Trophoblast cell (in vitro differentiated cells and primary cell): Measurements from ENCODE around the gene HS3ST3A1.

ENCODE experiments used
- DNase-seq, 2 donors: peaks; one replicate each; pipeline ENCODE4 v3.0.0-alpha.2; 2016
- H2AFZ ChIP-seq: 2 replicates; pipeline ENCODE4 v1.6.1; 2013; ENCODE audit warnings: low read length, moderate library complexity, mild to moderate bottlenecking; ENCODE audit not compliant: insufficient read depth, poor library complexity
- H2AK5ac ChIP-seq: 2 replicates; pipeline ENCODE4 v1.6.1; 2013; ENCODE audit warnings: mild to moderate bottlenecking, low read length
- H2BK120ac ChIP-seq: 2 replicates; pipeline ENCODE4 v1.6.1; 2013; ENCODE audit warnings: low read length, mild to moderate bottlenecking, moderate library complexity; ENCODE audit not compliant: insufficient read depth, poor library complexity
- H2BK12ac ChIP-seq: 2 replicates; pipeline ENCODE4 v1.6.1; 2013; ENCODE audit warnings: mild to moderate bottlenecking, low read length, moderate library complexity
- H2BK5ac ChIP-seq: 2 replicates; pipeline ENCODE4 v1.6.1; 2013; ENCODE audit warnings: low read length, low read depth, moderate library complexity, mild to moderate bottlenecking; ENCODE audit not compliant: poor library complexity
- H3K14ac ChIP-seq: 2 replicates; pipeline ENCODE4 v1.6.1; 2013; ENCODE audit warnings: mild to moderate bottlenecking, low read length
- H3K18ac ChIP-seq: 2 replicates; pipeline ENCODE4 v1.6.1; 2013; ENCODE audit warnings: mild to moderate bottlenecking, low read length
- H3K23ac ChIP-seq: 2 replicates; pipeline ENCODE4 v1.6.1; 2013; ENCODE audit warnings: low read length
- H3K27ac ChIP-seq: 2 replicates; pipeline ENCODE4 v1.5.1; 2013; ENCODE audit warnings: low read depth, mild to moderate bottlenecking, inconsistent platforms, low read length, moderate library complexity
- H3K27me3 ChIP-seq: 2 replicates; pipeline ENCODE4 v1.6.1; 2013; ENCODE audit warnings: inconsistent platforms, mild to moderate bottlenecking, low read length, moderate library complexity; ENCODE audit not compliant: insufficient read depth
- H3K36me3 ChIP-seq, 2 experiments: 1 replicate in 1 of 2; 2 replicates in 1 of 2; pipeline ENCODE4 v1.6.1; 2013; ENCODE audit warnings: low read length in 2 of 2, mild to moderate bottlenecking in 2 of 2, moderate library complexity in 1 of 2; ENCODE audit not compliant: insufficient read depth in 2 of 2, control insufficient read depth in 1 of 2
- H3K4ac ChIP-seq: 2 replicates; pipeline ENCODE4 v1.6.1; 2013; ENCODE audit warnings: low read depth, mild to moderate bottlenecking, low read length, moderate library complexity
- H3K4me1 ChIP-seq, 2 experiments: 1 replicate in 1 of 2; 2 replicates in 1 of 2; pipeline ENCODE4 v1.6.1; 2013; ENCODE audit warnings: low read length in 2 of 2, mild to moderate bottlenecking in 2 of 2, moderate library complexity in 1 of 2; ENCODE audit not compliant: insufficient read depth in 2 of 2, control insufficient read depth in 1 of 2
- H3K4me2 ChIP-seq: 2 replicates; pipeline ENCODE4 v1.6.1; 2013; ENCODE audit warnings: inconsistent platforms, mild to moderate bottlenecking, low read length, moderate library complexity
- H3K4me3 ChIP-seq: 2 replicates; pipeline ENCODE4 v1.5.1; 2013; ENCODE audit warnings: mild to moderate bottlenecking, low read depth, low read length, inconsistent platforms
- H3K79me1 ChIP-seq: one replicate; pipeline ENCODE4 v1.6.1; 2013; ENCODE audit warnings: low read length
- H3K79me2 ChIP-seq: 2 replicates; pipeline ENCODE4 v1.6.1; 2013; ENCODE audit warnings: low read length, mild to moderate bottlenecking; ENCODE audit not compliant: control insufficient read depth, insufficient read depth, poor library complexity
- H3K9ac ChIP-seq: 2 replicates; pipeline ENCODE4 v1.6.1; 2013; ENCODE audit warnings: mild to moderate bottlenecking, low read length
- H3K9me3 ChIP-seq: 2 replicates; pipeline ENCODE4 v1.6.1; 2013; ENCODE audit warnings: low read depth, mild to moderate bottlenecking, control low read depth, inconsistent platforms, low read length; ENCODE audit not compliant: insufficient read depth
- H4K12ac ChIP-seq: 2 replicates; pipeline ENCODE4 v1.6.1; 2013; ENCODE audit warnings: low read depth, mild to moderate bottlenecking, low read length, moderate library complexity
- H4K8ac ChIP-seq: 2 replicates; pipeline ENCODE4 v1.6.1; 2013; ENCODE audit warnings: low read depth, mild to moderate bottlenecking, low read length, moderate library complexity
- H4K91ac ChIP-seq: one replicate; pipeline ENCODE4 v1.6.1; 2013; ENCODE audit warnings: low read depth, mild to moderate bottlenecking, low read length, moderate library complexity
- WGBS: extraction: QIAGEN DNeasy Blood & Tissue Kit; methylation state at CpG from one replicate; pipeline ENCODE4 v1.1.7; 2013; ENCODE audit warnings: missing lambda C conversion rate; ENCODE audit not compliant: insufficient read length, insufficient coverage; ENCODE audit errors: extremely low coverage; 5-methylcytosine and 5-hydroxymethylcytosine counted together

Gene HS3ST3A1

GRCh38 chr17:13558588-13558987 is 43.1 kb downstream of the HS3ST3A1 start:
- Histone ChIP-seq H3K4me1 (peaks cover 10 to 18% of the 10 kb centered on the region in 2 experiments), H3K27ac (no peak overlapping the region), H2AFZ (no peak overlapping the region), H3K79me1 (peaks cover 5% of the 10 kb centered on the region), H3K27me3 (no peaks in the 10 kb centered on the region), H2AK5ac (no peak overlapping the region), H3K4me3 (no peak overlapping the region), H3K18ac (no peak overlapping the region), H3K23ac (no peak overlapping the region), H2BK120ac (no peak overlapping the region), H2BK5ac (no peak overlapping the region), H3K9ac (no peak overlapping the region), H4K91ac (no peak overlapping the region), H3K36me3 (no peaks in the 10 kb centered on the region), H3K4ac (no peak overlapping the region), H2BK12ac (no peak overlapping the region), H4K12ac (no peak overlapping the region), H4K8ac (no peak overlapping the region), H3K4me2 (no peak overlapping the region), H3K9me3 (no peaks in the 10 kb centered on the region), H3K79me2 (no peaks in the 10 kb centered on the region), H3K14ac (no peak overlapping the region)
- DNase-seq: peak in 1 of 2 donors; percentile 13
- no CpG with 5 or more reads among the region's 3 CpGs for WGBS

GRCh38 chr17:13557077-13557476 is 44.7 kb downstream of the HS3ST3A1 start:
- no peak overlapping the region for H2BK12ac ChIP-seq
- H3K9me3 ChIP-seq: peaks cover 2% of the 10 kb centered on the region
- no peak overlapping the region for H3K18ac ChIP-seq

GRCh38 chr17:13554231-13554630 is 47.5 kb downstream of the HS3ST3A1 start:
- Histone ChIP-seq H3K4me1 (peaks cover 2% of the 10 kb centered on the region in 2 experiments), H3K79me2 (no peaks in the 10 kb centered on the region), H3K27ac (no peak overlapping the region), H2BK120ac (no peak overlapping the region), H3K36me3 (peaks cover 0 to 2% of the 10 kb centered on the region in 2 experiments), H3K27me3 (no peaks in the 10 kb centered on the region), H4K12ac (no peak overlapping the region), H3K4me3 (no peak overlapping the region), H2AK5ac (no peak overlapping the region), H2BK5ac (no peak overlapping the region), H3K9me3 (peaks cover 2% of the 10 kb centered on the region), H3K18ac (no peak overlapping the region), H4K8ac (no peak overlapping the region), H3K79me1 (no peaks in the 10 kb centered on the region), H3K14ac (no peak overlapping the region), H3K23ac (no peak overlapping the region), H3K9ac (no peak overlapping the region), H2AFZ (no peak overlapping the region), H4K91ac (no peak overlapping the region), H2BK12ac (no peak overlapping the region), H3K4me2 (no peak overlapping the region), H3K4ac (no peak overlapping the region)
- no peak for DNase-seq
- WGBS: no CpG with 5 or more reads among the region's 5 CpGs

More at GRCh38 chr17:13557077-13557476, 44.7 kb downstream of the HS3ST3A1 start:
- peaks cover 0 to 2% of the 10 kb centered on the region in 2 experiments for H3K36me3 ChIP-seq
- peaks cover 3 to 6% of the 10 kb centered on the region in 2 experiments for H3K4me1 ChIP-seq
- no peak overlapping the region for H3K27ac ChIP-seq
- no peak for DNase-seq
- no peak overlapping the region for H3K14ac ChIP-seq
- no peak overlapping the region for H3K4me3 ChIP-seq
- H3K4ac ChIP-seq: no peak overlapping the region
- H4K91ac ChIP-seq: no peak overlapping the region
- no peak overlapping the region for H4K8ac ChIP-seq
- no peak overlapping the region for H3K4me2 ChIP-seq
- H2BK5ac ChIP-seq: no peak overlapping the region
- no peaks in the 10 kb centered on the region for H3K27me3 ChIP-seq
- H3K79me2 ChIP-seq: no peaks in the 10 kb centered on the region
- H4K12ac ChIP-seq: no peak overlapping the region
- no peak overlapping the region for H3K9ac ChIP-seq
- H2BK120ac ChIP-seq: no peak overlapping the region
- no CpG with 5 or more reads among the region's 6 CpGs for WGBS
- no peak overlapping the region for H3K23ac ChIP-seq
- H3K79me1 ChIP-seq: peaks cover 5% of the 10 kb centered on the region
- H2AFZ ChIP-seq: no peak overlapping the region
- no peak overlapping the region for H2AK5ac ChIP-seq

- H2AK5ac ChIP-seq: no peak overlapping the region
- peaks cover 0 to 2% of the 10 kb centered on the region in 2 experiments for H3K36me3 ChIP-seq
- H2BK5ac ChIP-seq: no peak overlapping the region
- no peak overlapping the region for H3K18ac ChIP-seq
- no peak overlapping the region for H4K12ac ChIP-seq
- no peak overlapping the region for H3K27ac ChIP-seq
- no peak overlapping the region for H4K91ac ChIP-seq
- H3K79me1 ChIP-seq: no peaks in the 10 kb centered on the region
- no peaks in the 10 kb centered on the region for H3K79me2 ChIP-seq
- H2BK12ac ChIP-seq: no peak overlapping the region
- H3K23ac ChIP-seq: no peak overlapping the region
- DNase-seq: no peak
- peaks cover 3% of the 10 kb centered on the region for H3K9me3 ChIP-seq
- H3K4me2 ChIP-seq: no peak overlapping the region
- H3K4ac ChIP-seq: no peak overlapping the region
- WGBS: no CpG with 5 or more reads among the region's 6 CpGs
- no peak overlapping the region for H2BK120ac ChIP-seq
- no peak overlapping the region for H3K9ac ChIP-seq
- peaks cover 2% of the 10 kb centered on the region in 2 experiments for H3K4me1 ChIP-seq
- H2AFZ ChIP-seq: no peak overlapping the region
- no peak overlapping the region for H4K8ac ChIP-seq
- no peak overlapping the region for H3K14ac ChIP-seq
- H3K27me3 ChIP-seq: no peaks in the 10 kb centered on the region
- H3K4me3 ChIP-seq: no peak overlapping the region
These were observed 51.4 kb downstream of the HS3ST3A1 start for GRCh38 chr17:13550291-13550690.
